Superior temporal gyrus (tissue), 1 donor: ENCODE results near the gene GGT1.
"Not testable (repeated sequence)": the region's sequence is repeated elsewhere in the genome, so short reads cannot be mapped to it uniquely, and the experiment has no call there.

ENCODE experiments used
- DNase-seq: peaks from one replicate; pipeline ENCODE4 v3.0.0-alpha.2; 2016; ENCODE audit errors: extremely low spot score

The GGT1 gene

GRCh38 chr22:24642307-24642706, 39.3 kb downstream of the GGT1 start:
- not testable (repeated sequence) for DNase-seq

GRCh38 chr22:24644409-24644808, 41.4 kb downstream of the GGT1 start:
- DNase-seq, result not testable (repeated sequence)

GRCh38 chr22:24645408-24646399, 42.7 kb downstream of the GGT1 start:
- not testable (repeated sequence) for DNase-seq

GRCh38 chr22:24646756-24647155, 43.8 kb downstream of the GGT1 start:
- DNase-seq, result not testable (repeated sequence)

GRCh38 chr22:24649371-24649770, 46.4 kb downstream of the GGT1 start:
- not testable (repeated sequence) for DNase-seq

- not testable (repeated sequence) for DNase-seq
These were observed 47.9 kb downstream of the GGT1 start for GRCh38 chr22:24650884-24651283.

GRCh38 chr22:24665395-24665794, 62.4 kb downstream of the GGT1 start:
- DNase-seq, result not testable (repeated sequence)

- not testable (repeated sequence) for DNase-seq
These were observed 64.9 kb downstream of the GGT1 start for GRCh38 chr22:24667904-24668303.

- DNase-seq, result not testable (repeated sequence)
These were observed 69.5 kb downstream of the GGT1 start for GRCh38 chr22:24672532-24672931.
